Measurements from ENCODE around the gene UBR2.

DNA sequence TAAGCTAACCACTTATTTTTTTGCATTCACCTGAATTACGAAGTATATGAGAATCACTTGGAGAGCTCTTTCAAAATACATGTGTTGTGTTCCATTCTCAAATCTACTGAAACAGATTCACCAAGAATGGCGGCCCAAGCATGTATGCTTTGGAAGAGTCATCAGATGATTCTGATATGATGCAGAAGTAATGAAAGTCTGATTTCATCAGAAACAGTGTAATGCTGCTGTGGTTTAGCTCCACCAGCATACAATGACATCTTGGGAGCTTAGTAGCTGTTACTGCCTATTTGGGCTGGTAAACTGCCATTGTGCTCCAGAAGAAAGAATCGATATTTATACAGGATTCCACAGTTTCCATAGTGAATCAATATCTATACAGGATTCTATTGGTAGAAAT lies 52.9 kb downstream of the UBR2 start:
- TF ChIP-seq HIVEP1 (CRISPR knock-in tag; IDR thresholded peaks at IDR 0.05) (no peak), CREB1 (IDR thresholded peaks at IDR 0.05) (no peak), CREB1 (CRISPR knock-in tag; IDR thresholded peaks at IDR 0.05) (no peak)
